Common myeloid progenitor, CD34-positive (primary cell): ENCODE measurements around the gene TANK.

ENCODE experiments used
- CTCF ChIA-PET: fragments of 350-600 bp; sonication (Branson Sonifier 250); formaldehyde crosslinking; loops from one replicate; lab custom pipeline; 2021; ENCODE audit warnings: antibody characterized with exemption; lab: Charles Lee
- POLR2A ChIA-PET: fragments of 350-600 bp; sonication (Branson Sonifier 250); formaldehyde crosslinking; loops from one replicate; lab custom pipeline; 2021; ENCODE audit warnings: antibody characterized with exemption; lab: Charles Lee
- DNase-seq, 3 donors: peaks; one replicate each; pipeline versions ENCODE4 v3.0.0 to v3.0.0-alpha.2; 2013
- H3K27ac ChIP-seq, 2 experiments: 1 replicate in 1 of 2; 2 replicates in 1 of 2; pipeline ENCODE4 v1.7.0; 2013; ENCODE audit warnings: inconsistent platforms in 2 of 2, low read length in 2 of 2, mild to moderate bottlenecking in 2 of 2, low read depth in 1 of 2, moderate library complexity in 1 of 2; ENCODE audit not compliant: severe bottlenecking in 2 of 2, insufficient read depth in 1 of 2, poor library complexity in 1 of 2
- H3K27me3 ChIP-seq, 5 experiments: replicated peaks in 2 of 5; 1 replicate in 3 of 5; 2 replicates in 2 of 5; pipeline versions ENCODE4 v1.6.1 to v1.7.0; 2013; ENCODE audit warnings: low read length in 4 of 5, mild to moderate bottlenecking in 2 of 5, moderate library complexity in 2 of 5, inconsistent platforms in 1 of 5; ENCODE audit not compliant: insufficient read depth in 5 of 5, control insufficient read depth in 4 of 5
- H3K36me3 ChIP-seq, 4 experiments: 1 replicate in 2 of 4; 2 replicates in 2 of 4; pipeline versions ENCODE4 v1.6.1 to v1.7.0; 2013; ENCODE audit warnings: low read length in 3 of 4, control low read depth in 1 of 4, mild to moderate bottlenecking in 1 of 4; ENCODE audit not compliant: control insufficient read depth in 4 of 4, insufficient read depth in 4 of 4
- H3K4me1 ChIP-seq, 4 experiments: 1 replicate in 3 of 4; 2 replicates in 1 of 4; pipeline versions ENCODE4 v1.6.1 to v1.7.1; 2013; ENCODE audit warnings: low read length in 3 of 4, mild to moderate bottlenecking in 3 of 4, control low read depth in 1 of 4, inconsistent platforms in 1 of 4, moderate library complexity in 1 of 4; ENCODE audit not compliant: control insufficient read depth in 4 of 4, insufficient read depth in 4 of 4; ENCODE audit errors: control extremely low read depth in 1 of 4
- H3K4me3 ChIP-seq, 7 experiments: 1 replicate in 4 of 7; 2 replicates in 3 of 7; pipeline versions ENCODE4 v1.5.1 to v1.7.0; 2013; ENCODE audit warnings: mild to moderate bottlenecking in 7 of 7, low read length in 6 of 7, moderate library complexity in 6 of 7, inconsistent platforms in 2 of 7, low read depth in 2 of 7, control low read depth in 1 of 7; ENCODE audit not compliant: insufficient read depth in 4 of 7, control insufficient read depth in 1 of 7; ENCODE audit errors: extremely low read depth in 1 of 7
- H3K9me3 ChIP-seq, 5 experiments: 1 replicate in 4 of 5; 2 replicates in 1 of 5; pipeline versions ENCODE4 v1.6.1 to v1.7.1; 2013; ENCODE audit warnings: low read length in 4 of 5, mild to moderate bottlenecking in 2 of 5, inconsistent platforms in 1 of 5, low read depth in 1 of 5, moderate library complexity in 1 of 5; ENCODE audit not compliant: control insufficient read depth in 4 of 5, insufficient read depth in 2 of 5; ENCODE audit errors: control extremely low read depth in 1 of 5
- WGBS: methylation state at CpG from one replicate; pipeline ENCODE4 v1.1.5; 2013; ENCODE audit not compliant: insufficient coverage; 5-methylcytosine and 5-hydroxymethylcytosine counted together

The TANK gene

GRCh38 chr2:161152302-161152701, 7.9 kb upstream of the TANK start:
- peak in 2 of 3 donors; percentile 27 to 50 for DNase-seq
- POLR2A ChIA-PET = no interaction called here

GRCh38 chr2:161158882-161159281, 1.3 kb upstream of the TANK start:
- Histone ChIP-seq H3K27ac (no peak overlapping the region), H3K9me3 (no peaks in the 10 kb centered on the region), H3K4me1 (peaks cover 3 to 22% (median 8%) of the 10 kb centered on the region in 4 experiments), H3K36me3 (peaks cover 0 to 11% (median 8%) of the 10 kb centered on the region in 4 experiments), H3K27me3 (no peaks in the 10 kb centered on the region), H3K4me3 (no peak overlapping the region)
- POLR2A ChIA-PET = no interaction called here
- CTCF ChIA-PET = no interaction called here
- 100% methylated on average over 1 of the region's 2 CpGs for WGBS
- DNase-seq = no peak

More at GRCh38 chr2:161152302-161152701, 7.9 kb upstream of the TANK start:
- Histone ChIP-seq H3K27ac (no peak overlapping the region), H3K4me3 (no peak overlapping the region), H3K9me3 (peaks cover 6 to 52% (median 11%) of the 10 kb centered on the region in 5 experiments), H3K4me1 (no peaks in the 10 kb centered on the region), H3K27me3 (no peaks in the 10 kb centered on the region), H3K36me3 (peaks cover 0 to 20% (median 3%) of the 10 kb centered on the region in 4 experiments)
- CTCF ChIA-PET = no interaction called here

GRCh38 chr2:161159456-161160225, 587 bp upstream of the TANK start:
- Histone ChIP-seq H3K27ac (peak overlapping the region in 1 of 2 experiments; percentile 63), H3K4me1 (peaks cover 3 to 22% (median 10%) of the 10 kb centered on the region in 4 experiments), H3K27me3 (no peaks in the 10 kb centered on the region), H3K36me3 (peaks cover 2 to 15% (median 9%) of the 10 kb centered on the region in 4 experiments), H3K9me3 (no peaks in the 10 kb centered on the region), H3K4me3 (peak overlapping the region in 6 of 7 experiments; percentile 56 to 98 (median 94))
- WGBS = no CpG with 5 or more reads among the region's 9 CpGs
- POLR2A ChIA-PET = interaction anchor here (1.0 to 2.7 kb wide), 5 partner anchors 9 to 82 kb away, joined by 3 to 12 read pairs (median 3); no protein-coding TSS in a partner anchor
- CTCF ChIA-PET = interaction anchor here (0.6 kb wide), 1 partner anchor 69 kb away, joined by 3 read pairs; no protein-coding TSS in a partner anchor
- no peak for DNase-seq

GRCh38 chr2:161161074-161161706, 962 bp downstream of the TANK start:
- 2% methylated on average over 10 of the region's 13 CpGs for WGBS
- CTCF ChIA-PET = no interaction called here
- no peaks in the 10 kb centered on the region for H3K27me3 ChIP-seq
- H3K9me3 ChIP-seq = no peaks in the 10 kb centered on the region
- POLR2A ChIA-PET = interaction anchor here (1.6 to 2.7 kb wide), 2 partner anchors 11 to 25 kb away, joined by 3 to 12 read pairs; no protein-coding TSS in a partner anchor
- no peak for DNase-seq
- H3K27ac ChIP-seq = peak overlapping the region; percentile 91 to 95
- peak overlapping the region; percentile 91 to 98 (median 94) for H3K4me3 ChIP-seq
- H3K4me1 ChIP-seq = peaks cover 7 to 31% (median 20%) of the 10 kb centered on the region in 4 experiments
- H3K36me3 ChIP-seq = peaks cover 2 to 17% (median 9%) of the 10 kb centered on the region in 4 experiments

GRCh38 chr2:161163440-161163839, 3.2 kb downstream of the TANK start:
- H3K27ac ChIP-seq = no peak overlapping the region

GRCh38 chr2:161164161-161164560, 3.9 kb downstream of the TANK start:
- 87% methylated on average over 2 of the region's 6 CpGs for WGBS
- H3K27me3 ChIP-seq = no peaks in the 10 kb centered on the region
- ChIA-PET POLR2A (no interaction called here), CTCF (no interaction called here)
- H3K36me3 ChIP-seq = peaks cover 6 to 28% (median 13%) of the 10 kb centered on the region in 4 experiments
- DNase-seq = no peak
- peaks cover 7 to 32% (median 27%) of the 10 kb centered on the region in 4 experiments for H3K4me1 ChIP-seq
- H3K27ac ChIP-seq = no peak overlapping the region
- H3K9me3 ChIP-seq = no peaks in the 10 kb centered on the region
- no peak overlapping the region for H3K4me3 ChIP-seq

More at GRCh38 chr2:161163440-161163839, 3.2 kb downstream of the TANK start:
- Histone ChIP-seq H3K9me3 (no peaks in the 10 kb centered on the region), H3K36me3 (peaks cover 6 to 28% (median 13%) of the 10 kb centered on the region in 4 experiments), H3K27me3 (no peaks in the 10 kb centered on the region), H3K4me3 (no peak overlapping the region), H3K4me1 (peaks cover 7 to 32% (median 27%) of the 10 kb centered on the region in 4 experiments)
- WGBS = no CpG with 5 or more reads among the region's 2 CpGs
- DNase-seq = no peak
- POLR2A ChIA-PET = no interaction called here
- CTCF ChIA-PET = interaction anchor here (1.3 kb wide), 1 partner anchor 47 kb away, joined by 3 read pairs; no protein-coding TSS in a partner anchor
